GM10248 (cell line): ENCODE results near the gene TGFB1.

ENCODE experiments used
- CTCF ChIA-PET: fragments of 300-600 bp; sonication (Branson Sonifier 250); formaldehyde crosslinking; extraction: SDS; loops from one replicate; lab custom pipeline; 2021; ENCODE audit warnings: antibody characterized with exemption; lab: Yijun Ruan, JAX
- POLR2A ChIA-PET: fragments of 350-650 bp; sonication (Branson Sonifier 250); formaldehyde crosslinking; extraction: SDS; loops from one replicate; lab custom pipeline; 2020; ENCODE audit warnings: antibody characterized with exemption; lab: Yijun Ruan, JAX
- DNase-seq: peaks from one replicate; pipeline ENCODE4 v3.0.0; 2012; ENCODE audit errors: extremely low spot score
- TF ChIP-seq, protein P1 (sequence below): IDR thresholded peaks from 2 replicates; pipeline ENCODE4 v1.5.1; 2012; ENCODE audit warnings: mild to moderate bottlenecking, low read depth; ENCODE audit errors: extremely low read depth, missing control alignments, control extremely low read depth

The TGFB1 gene

GRCh38 chr19:41398050-41398418 lies 44.3 kb upstream of the TGFB1 start:
- POLR2A ChIA-PET: no interaction called here
- TF ChIP-seq, protein P1, sequence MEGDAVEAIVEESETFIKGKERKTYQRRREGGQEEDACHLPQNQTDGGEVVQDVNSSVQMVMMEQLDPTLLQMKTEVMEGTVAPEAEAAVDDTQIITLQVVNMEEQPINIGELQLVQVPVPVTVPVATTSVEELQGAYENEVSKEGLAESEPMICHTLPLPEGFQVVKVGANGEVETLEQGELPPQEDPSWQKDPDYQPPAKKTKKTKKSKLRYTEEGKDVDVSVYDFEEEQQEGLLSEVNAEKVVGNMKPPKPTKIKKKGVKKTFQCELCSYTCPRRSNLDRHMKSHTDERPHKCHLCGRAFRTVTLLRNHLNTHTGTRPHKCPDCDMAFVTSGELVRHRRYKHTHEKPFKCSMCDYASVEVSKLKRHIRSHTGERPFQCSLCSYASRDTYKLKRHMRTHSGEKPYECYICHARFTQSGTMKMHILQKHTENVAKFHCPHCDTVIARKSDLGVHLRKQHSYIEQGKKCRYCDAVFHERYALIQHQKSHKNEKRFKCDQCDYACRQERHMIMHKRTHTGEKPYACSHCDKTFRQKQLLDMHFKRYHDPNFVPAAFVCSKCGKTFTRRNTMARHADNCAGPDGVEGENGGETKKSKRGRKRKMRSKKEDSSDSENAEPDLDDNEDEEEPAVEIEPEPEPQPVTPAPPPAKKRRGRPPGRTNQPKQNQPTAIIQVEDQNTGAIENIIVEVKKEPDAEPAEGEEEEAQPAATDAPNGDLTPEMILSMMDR: no peak
- DNase-seq: no peak
- CTCF ChIA-PET: no interaction called here

DNA sequence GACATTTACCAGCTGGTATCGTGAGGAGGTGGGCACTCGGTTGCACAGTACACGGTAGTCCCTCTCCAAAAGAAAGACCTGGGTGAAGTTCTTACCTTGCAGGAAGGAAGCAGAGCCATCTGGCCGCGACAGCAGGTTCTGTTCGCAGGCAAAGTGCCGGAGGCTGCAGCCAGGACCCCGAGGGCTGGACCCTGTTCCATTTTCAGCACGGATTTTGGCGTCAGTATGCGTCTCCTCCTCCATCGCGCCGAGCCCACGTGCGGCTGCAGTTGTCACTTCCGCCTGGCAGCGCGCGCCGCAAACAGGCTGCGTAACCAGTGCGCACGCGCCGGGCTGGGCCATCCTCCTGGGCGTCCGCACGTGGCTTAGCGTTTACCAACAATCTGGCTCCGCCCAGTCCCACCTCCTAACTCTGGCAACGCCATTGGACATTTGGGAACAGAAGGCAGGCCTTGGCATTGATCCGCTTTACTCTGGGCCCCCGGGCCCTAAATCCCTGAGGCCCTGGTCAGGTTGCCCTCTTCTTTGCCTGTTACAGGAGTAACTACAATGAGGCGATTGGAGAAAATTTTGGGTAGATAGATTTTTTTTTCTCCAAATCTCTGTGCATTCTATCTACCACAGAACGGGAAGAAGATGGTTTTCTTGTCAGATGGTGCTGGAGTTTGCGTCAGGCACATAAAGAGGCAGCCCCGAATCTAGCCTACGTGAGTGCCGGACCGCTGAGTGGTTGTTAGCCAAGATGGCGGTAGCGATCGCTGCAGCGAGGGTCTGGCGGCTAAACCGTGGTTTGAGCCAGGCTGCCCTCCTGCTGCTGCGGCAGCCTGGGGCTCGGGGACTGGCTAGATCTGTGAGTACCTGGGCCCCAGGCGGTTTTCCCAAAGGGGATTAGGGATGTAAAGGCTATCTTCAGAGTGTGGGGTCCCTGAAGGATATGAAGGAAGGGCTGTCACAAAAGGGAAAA lies 43.6 kb upstream of the TGFB1 start, which contains the start of the genes BCKDHA and EXOSC5:
Gene BCKDHA, plus strand, starts transcription at position 733 of the 964 bp plus-strand sequence. Its CDS starts 10 bp downstream, at position 743.
Gene EXOSC5, minus strand, starts transcription at position 274 of the 964 bp plus-strand sequence. Its CDS starts 31 bp downstream, at position 243.
- TF ChIP-seq, protein P1: no peak
- ChIA-PET CTCF (interaction anchor here (2.1 kb wide), 1 partner anchor 33 kb away, joined by 4 read pairs; the partner anchor contains the start of gene B9D2), POLR2A (interaction anchor here (0.7 kb wide), 1 partner anchor 169 kb away, joined by 3 read pairs; no protein-coding TSS in a partner anchor)
- DNase-seq: peak; percentile 99

GRCh38 chr19:41395355-41395754 lies 41.6 kb upstream of the TGFB1 start:
- CTCF ChIA-PET: interaction anchor here (0.6 to 4.3 kb wide), 4 partner anchors 15 to 1488 kb away, joined by 3 to 12 read pairs (median 5); partner anchors contain the start of gene B9D2
- DNase-seq: no peak
- TF ChIP-seq, protein P1: no peak
- POLR2A ChIA-PET: no interaction called here

GRCh38 chr19:41392775-41393174 lies 39.1 kb upstream of the TGFB1 start:
- ChIA-PET POLR2A (no interaction called here), CTCF (interaction anchor here (1.0 to 4.3 kb wide), 3 partner anchors 12 to 56 kb away, joined by 3 to 12 read pairs (median 4); no protein-coding TSS in a partner anchor)
- TF ChIP-seq, protein P1: no peak
- no peak for DNase-seq

DNA sequence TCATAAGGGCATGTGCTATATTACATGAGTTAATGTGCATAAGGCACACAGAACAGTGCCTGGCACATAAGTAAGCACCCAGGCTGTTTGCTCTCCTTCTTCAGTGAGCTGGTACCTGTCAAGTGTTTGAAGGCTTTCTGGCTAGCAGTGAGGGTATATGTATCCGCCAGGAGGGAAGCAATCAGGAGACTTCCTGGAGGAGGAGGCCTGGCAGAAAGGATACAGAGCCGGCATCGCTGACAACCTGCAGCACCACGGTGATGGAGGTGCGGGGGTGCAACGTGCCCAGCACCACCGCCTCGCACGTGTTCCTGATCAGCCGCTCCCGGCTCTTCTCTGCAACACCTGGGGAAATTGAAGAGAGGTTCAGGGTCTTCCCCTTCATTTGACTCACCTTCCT lies 37.9 kb upstream of the TGFB1 start:
- ChIA-PET CTCF (interaction anchor here (1.2 kb wide), 1 partner anchor 26 kb away, joined by 3 read pairs; no protein-coding TSS in a partner anchor), POLR2A (no interaction called here)
- no peak for DNase-seq
- TF ChIP-seq, protein P1: no peak

DNA sequence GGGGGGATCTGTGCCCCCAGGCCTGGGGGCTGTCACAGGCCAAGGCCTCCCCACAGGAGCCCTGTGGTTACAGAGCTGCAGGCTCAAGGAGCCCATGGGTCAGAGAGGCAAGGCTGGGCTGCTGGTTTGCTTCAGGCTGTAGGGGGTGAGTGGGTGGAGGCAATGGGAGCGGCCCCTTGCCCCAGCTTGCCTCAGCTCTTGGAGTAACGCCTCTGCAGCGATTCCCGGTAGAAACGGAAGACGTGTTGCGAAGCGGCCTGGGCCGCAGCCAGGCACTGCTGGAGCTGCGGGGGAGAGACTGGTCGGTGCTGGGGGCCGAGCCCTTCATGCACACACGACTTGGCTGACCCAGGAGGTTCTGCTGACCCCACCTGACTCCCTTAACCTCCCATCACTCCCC lies 32.7 kb upstream of the TGFB1 start:
- no peak for DNase-seq
- TF ChIP-seq, protein P1: no peak
- CTCF ChIA-PET: interaction anchor here (1.0 to 1.9 kb wide), 4 partner anchors 18 to 184 kb away, joined by 3 to 7 read pairs (median 3); no protein-coding TSS in a partner anchor
- POLR2A ChIA-PET: no interaction called here
